Stimulated activated CD8-positive, alpha-beta memory T cell treated with anti-CD3 and anti-CD28 coated beads, Interleukin-7, amount 100 ng/mL, for 4 hours (primary cell): ENCODE results near the gene UBALD2.

Experiments
- DNase-seq, 2 donors: peaks; one replicate each; pipeline ENCODE4 v3.0.0-alpha.2; 2020; ENCODE audit warnings: low read depth in 2 of 2

The UBALD2 gene

DNA sequence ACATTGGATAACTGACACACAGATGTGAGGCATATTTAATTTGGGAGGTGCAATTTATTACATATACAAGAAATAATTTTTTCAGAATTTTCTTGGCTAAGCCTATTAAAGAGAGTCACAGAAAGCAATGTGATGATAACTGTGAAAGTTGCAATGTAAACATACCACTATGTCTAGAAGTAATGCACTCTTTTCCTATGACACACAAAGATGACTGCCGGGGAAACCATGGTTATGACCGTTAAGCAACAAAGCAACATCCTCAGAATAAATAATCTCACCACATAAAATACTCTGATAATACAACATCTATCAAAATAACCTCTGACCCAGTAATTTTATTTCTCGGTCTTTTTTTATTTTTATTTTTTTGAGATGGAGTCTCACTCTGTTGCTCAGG is 53.4 kb downstream of the UBALD2 start:
- DNase-seq = no peak
